A549 treated with CpdA at 1 μM for 4 hours (cell line): ENCODE measurements around the gene NDUFA13. TPM values are rescaled to one million over a fixed set of nuclear protein-coding genes. Genes with fewer than 3 reads are reported as not detected.

Source experiments
- total RNA-seq: library from RNA; stranded (reverse); fragments of 200-300 nt; extraction: Qiagen RNA extraction; gene quantifications from 5 replicates; pipeline ENCODE4 v1.2.3, GENCODE V29; 2022; ENCODE audit warnings: low read depth

The NDUFA13 gene
- total RNA-seq = 143 to 178 TPM (median 155 TPM) in 5 replicates

GRCh38 chr19:19515642-19516519, at the start of gene NDUFA13:
Gene NDUFA13, plus strand, starts transcription at chr19:19516225. Its CDS starts 14 bp downstream, at chr19:19516239.

GRCh38 chr19:19514881-19515641, 964 bp upstream of the NDUFA13 start, which contains the start of gene TSSK6:
Gene TSSK6, minus strand, starts transcription at chr19:19515548. Its CDS starts 121 bp downstream, at chr19:19515427.

DNA sequence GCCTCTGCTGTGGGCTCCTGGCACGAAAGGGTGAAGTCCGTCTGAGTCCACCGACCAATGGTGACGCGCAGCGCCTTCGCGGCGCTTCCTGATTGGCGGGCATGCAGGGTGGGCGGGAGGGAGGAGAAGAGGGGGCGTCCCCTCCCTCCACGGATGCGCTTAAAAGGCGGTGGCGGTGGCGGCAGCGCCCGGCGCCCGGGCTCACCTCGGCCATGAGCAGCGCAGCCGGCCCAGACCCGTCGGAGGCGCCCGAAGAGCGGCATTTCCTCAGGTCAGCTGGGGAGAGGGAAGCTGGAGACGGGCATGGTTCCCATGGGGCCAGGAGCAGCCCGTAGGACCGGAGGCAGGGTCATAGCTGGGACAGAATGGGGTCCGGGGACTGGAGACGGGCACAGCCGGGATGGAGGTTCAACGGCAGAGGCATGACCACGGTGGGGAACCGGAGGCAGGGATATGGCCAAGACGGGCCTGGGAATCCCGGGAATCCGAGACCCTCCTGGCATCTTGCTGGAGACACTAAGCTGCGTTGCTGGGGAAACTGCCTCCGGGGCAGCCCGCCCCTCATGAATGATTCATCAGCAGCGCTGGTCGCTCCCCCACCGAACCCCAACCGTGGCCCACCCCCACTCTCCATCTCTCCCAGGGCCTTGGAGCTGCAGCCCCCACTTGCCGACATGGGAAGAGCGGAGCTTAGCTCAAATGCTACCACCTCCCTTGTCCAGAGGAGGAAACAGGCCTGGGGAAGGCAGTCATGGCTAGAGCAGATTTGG, 12.9 kb downstream of the NDUFA13 start, which contains the start of gene YJEFN3:
Gene YJEFN3, plus strand, starts transcription at position 191 of the 770 bp plus-strand sequence. Its CDS starts 22 bp downstream, at position 213.

GRCh38 chr19:19538061-19538784, 22.2 kb downstream of the NDUFA13 start, which contains the start of gene CILP2:
Gene CILP2, plus strand, starts transcription at chr19:19538265. Its CDS starts 85 bp downstream, at chr19:19538350.

Other genes with a start within 250 kb of the NDUFA13 start
- 0.34 to 0.79 TPM (median 0.66 TPM) in 4 of 5 replicates, not detected in the other for gene TM6SF2, start 242.9 kb upstream of the NDUFA13 start, total RNA-seq
- gene SUGP1, start 195.7 kb upstream of the NDUFA13 start, total RNA-seq = 22.6 to 28.5 TPM (median 24.3 TPM) in 5 replicates
- gene MAU2, start 195.4 kb upstream of the NDUFA13 start, total RNA-seq = 11.8 to 15.9 TPM (median 14.6 TPM) in 5 replicates
- gene GATAD2A, start 110.5 kb upstream of the NDUFA13 start, total RNA-seq = 42.7 to 50.9 TPM (median 45.5 TPM) in 5 replicates
- gene TSSK6, start 677 bp upstream of the NDUFA13 start, total RNA-seq = 0.83 to 2.1 TPM (median 2.0 TPM) in 5 replicates
- 2.2 to 4.9 TPM (median 3.6 TPM) in 5 replicates for gene YJEFN3, start 12.7 kb downstream of the NDUFA13 start, total RNA-seq
- 0.10 to 0.49 TPM (median 0.26 TPM) in 5 replicates for gene CILP2, start 22.0 kb downstream of the NDUFA13 start, total RNA-seq
- gene PBX4, start 102.5 kb downstream of the NDUFA13 start, total RNA-seq = 1.3 to 1.6 TPM (median 1.4 TPM) in 5 replicates
- 3.3 to 4.1 TPM (median 4.0 TPM) in 5 replicates for gene LPAR2, start 112.0 kb downstream of the NDUFA13 start, total RNA-seq
- gene GMIP, start 127.4 kb downstream of the NDUFA13 start, total RNA-seq = 4.1 to 6.7 TPM (median 5.2 TPM) in 5 replicates
- gene ATP13A1, start 147.5 kb downstream of the NDUFA13 start, total RNA-seq = 22.5 to 35.4 TPM (median 33.4 TPM) in 5 replicates
- 4.3 to 6.9 TPM (median 4.5 TPM) in 5 replicates for gene ZNF101, start 152.6 kb downstream of the NDUFA13 start, total RNA-seq
- 1.8 to 2.4 TPM (median 1.9 TPM) in 5 replicates for gene ZNF14, start 216.9 kb downstream of the NDUFA13 start, total RNA-seq